Loucy (cell line): Measurements from ENCODE around the gene TTLL12.
"Not testable (repeated sequence)": the region's sequence is repeated elsewhere in the genome, so short reads cannot be mapped to it uniquely, and the experiment has no call there.

ENCODE experiments used
- H2AFZ ChIP-seq: fragments of 200-600 bp; sonication (generic); 2 replicates; pipeline ENCODE4 v1.6.0; 2016; ENCODE audit warnings: antibody characterized with exemption, mild to moderate bottlenecking, low read length, moderate library complexity
- H3F3A ChIP-seq: fragments of 200-600 bp; 2 replicates; pipeline ENCODE4 v1.6.0; 2016; ENCODE audit warnings: antibody characterized with exemption, low read depth, mild to moderate bottlenecking
- H3K27me3 ChIP-seq: fragments of 200-600 bp; sonication (generic); 2 replicates; pipeline ENCODE4 v1.6.1; 2014; ENCODE audit warnings: low read length, mild to moderate bottlenecking; ENCODE audit not compliant: insufficient read depth, poor library complexity, severe bottlenecking
- H3K36me3 ChIP-seq: fragments of 200-600 bp; sonication (generic); 2 replicates; pipeline ENCODE4 v1.6.1; 2016; ENCODE audit warnings: low read length; ENCODE audit not compliant: insufficient read depth
- H3K4me1 ChIP-seq: fragments of 200-600 bp; sonication (generic); 2 replicates; pipeline ENCODE4 v1.5.1; 2014; ENCODE audit warnings: low read length, mild to moderate bottlenecking; ENCODE audit not compliant: insufficient read depth, poor library complexity, severe bottlenecking
- H3K4me2 ChIP-seq: fragments of 200-600 bp; sonication (generic); 2 replicates; pipeline ENCODE4 v1.6.0; 2014; ENCODE audit warnings: antibody characterized with exemption, low read length, low read depth, mild to moderate bottlenecking; ENCODE audit not compliant: poor library complexity, severe bottlenecking
- H3K4me3 ChIP-seq: fragments of 200-600 bp; sonication (generic); 2 replicates; pipeline ENCODE4 v1.5.1; 2014; ENCODE audit warnings: low read length, mild to moderate bottlenecking, mixed read lengths; ENCODE audit not compliant: poor library complexity, severe bottlenecking
- H3K79me2 ChIP-seq: fragments of 200-600 bp; sonication (generic); 2 replicates; pipeline ENCODE4 v1.6.1; 2014; ENCODE audit warnings: low read length; ENCODE audit not compliant: insufficient read depth
- H3K9ac ChIP-seq: fragments of 200-600 bp; sonication (generic); 2 replicates; pipeline ENCODE4 v1.6.0; 2014; ENCODE audit warnings: mild to moderate bottlenecking, low read depth, low read length, moderate library complexity; ENCODE audit not compliant: poor library complexity, severe bottlenecking
- H3K9me2 ChIP-seq: fragments of 200-600 bp; sonication (generic); replicated peaks from 2 replicates; pipeline ENCODE4 v1.6.1; 2016; ENCODE audit warnings: low read depth, low read length, mixed read lengths
- H3K9me3 ChIP-seq: fragments of 200-600 bp; sonication (generic); 2 replicates; pipeline ENCODE4 v1.6.1; 2014; ENCODE audit warnings: mild to moderate bottlenecking, antibody characterized with exemption, low read length, low read depth; ENCODE audit not compliant: insufficient read depth
- H4K20me1 ChIP-seq: fragments of 200-600 bp; sonication (generic); 2 replicates; pipeline ENCODE4 v1.6.0; 2014; ENCODE audit warnings: antibody characterized with exemption, low read length, mild to moderate bottlenecking; ENCODE audit not compliant: insufficient read depth, poor library complexity, severe bottlenecking
- EZH2phosphoT487 ChIP-seq: fragments of 200-600 bp; IDR thresholded peaks from 2 replicates; pipeline ENCODE4 v1.6.1; 2018; ENCODE audit warnings: antibody characterized with exemption, mild to moderate bottlenecking, moderate library complexity, borderline replicate concordance
- TF ChIP-seq, protein P1 (sequence below): fragments of 200-600 bp; sonication (generic); conservative IDR thresholded peaks from 2 replicates; pipeline ENCODE4 v1.5.1; 2014; ENCODE audit warnings: mild to moderate bottlenecking, antibody characterized with exemption, low read length

TTLL12 gene

DNA sequence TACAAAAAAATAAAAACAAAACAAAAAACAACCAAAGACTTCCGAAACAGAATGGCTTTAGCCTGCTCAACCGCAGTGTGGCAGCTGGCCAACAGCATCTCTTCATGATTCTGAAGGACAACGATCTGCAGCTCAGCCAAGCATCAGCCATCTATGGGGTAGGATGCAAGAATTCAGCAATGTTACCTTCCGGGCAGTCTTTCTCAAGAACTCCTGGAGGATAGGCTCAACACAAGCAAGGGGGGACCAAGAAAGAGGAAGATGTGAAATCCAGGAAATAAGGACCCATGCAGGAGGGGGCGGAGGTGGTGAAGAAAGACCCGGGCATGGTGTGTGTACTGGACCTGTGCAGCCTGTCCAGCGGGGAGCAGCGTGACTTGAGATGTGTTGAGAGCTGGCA, 39.1 kb downstream of the TTLL12 start:
- no peak overlapping the region for H3K4me3 ChIP-seq

DNA sequence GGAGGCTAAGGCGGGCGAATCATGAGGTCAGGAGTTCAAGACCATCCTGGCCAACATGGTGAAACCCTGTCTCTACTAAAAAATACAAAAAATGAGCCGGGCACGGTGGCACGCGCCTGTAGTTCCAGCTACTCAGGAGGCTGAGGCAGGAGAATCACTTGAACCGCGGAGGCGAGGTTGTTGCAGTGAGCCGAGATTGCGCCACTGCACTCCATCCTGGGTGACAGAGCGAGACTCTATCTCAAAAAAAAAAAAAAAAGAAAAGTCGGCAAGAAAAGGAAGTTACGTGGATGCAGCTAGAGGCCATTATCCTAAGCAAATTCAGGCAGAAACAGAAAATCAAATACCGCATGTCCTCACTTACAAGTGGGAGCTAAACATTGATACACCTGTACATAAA, 40.6 kb downstream of the TTLL12 start:
- H3K9me3 ChIP-seq, H3K36me3 ChIP-seq, H3K4me3 ChIP-seq, H2AFZ ChIP-seq, H3K27me3 ChIP-seq, H3K4me2 ChIP-seq, H4K20me1 ChIP-seq, H3K9me2 ChIP-seq, H3K9ac ChIP-seq, H3F3A ChIP-seq: not testable (repeated sequence)
- H3K4me1 ChIP-seq = peaks cover 32% of the 10 kb centered on the region
- H3K79me2 ChIP-seq = peaks cover 13% of the 10 kb centered on the region

More for the DNA sequence above, 39.1 kb downstream of the TTLL12 start:
- peak overlapping the region; percentile 43 for H3K9ac ChIP-seq
- no peaks in the 10 kb centered on the region for H3K36me3 ChIP-seq
- H3K9me3 ChIP-seq = no peaks in the 10 kb centered on the region
- no peak for TF ChIP-seq EZH2phosphoT487
- TF ChIP-seq, protein P1, sequence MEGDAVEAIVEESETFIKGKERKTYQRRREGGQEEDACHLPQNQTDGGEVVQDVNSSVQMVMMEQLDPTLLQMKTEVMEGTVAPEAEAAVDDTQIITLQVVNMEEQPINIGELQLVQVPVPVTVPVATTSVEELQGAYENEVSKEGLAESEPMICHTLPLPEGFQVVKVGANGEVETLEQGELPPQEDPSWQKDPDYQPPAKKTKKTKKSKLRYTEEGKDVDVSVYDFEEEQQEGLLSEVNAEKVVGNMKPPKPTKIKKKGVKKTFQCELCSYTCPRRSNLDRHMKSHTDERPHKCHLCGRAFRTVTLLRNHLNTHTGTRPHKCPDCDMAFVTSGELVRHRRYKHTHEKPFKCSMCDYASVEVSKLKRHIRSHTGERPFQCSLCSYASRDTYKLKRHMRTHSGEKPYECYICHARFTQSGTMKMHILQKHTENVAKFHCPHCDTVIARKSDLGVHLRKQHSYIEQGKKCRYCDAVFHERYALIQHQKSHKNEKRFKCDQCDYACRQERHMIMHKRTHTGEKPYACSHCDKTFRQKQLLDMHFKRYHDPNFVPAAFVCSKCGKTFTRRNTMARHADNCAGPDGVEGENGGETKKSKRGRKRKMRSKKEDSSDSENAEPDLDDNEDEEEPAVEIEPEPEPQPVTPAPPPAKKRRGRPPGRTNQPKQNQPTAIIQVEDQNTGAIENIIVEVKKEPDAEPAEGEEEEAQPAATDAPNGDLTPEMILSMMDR = no peak
- H3F3A ChIP-seq = no peaks in the 10 kb centered on the region
- H3K79me2 ChIP-seq = peaks cover 16% of the 10 kb centered on the region
- H3K27me3 ChIP-seq = no peaks in the 10 kb centered on the region
- H3K9me2 ChIP-seq = no peaks in the 10 kb centered on the region
- H2AFZ ChIP-seq = no peak overlapping the region; the same call in 1 of the 2 replicates
- H4K20me1 ChIP-seq = no peaks in the 10 kb centered on the region
- peak overlapping the region; percentile 20 for H3K4me2 ChIP-seq
- peaks cover 33% of the 10 kb centered on the region for H3K4me1 ChIP-seq

DNA sequence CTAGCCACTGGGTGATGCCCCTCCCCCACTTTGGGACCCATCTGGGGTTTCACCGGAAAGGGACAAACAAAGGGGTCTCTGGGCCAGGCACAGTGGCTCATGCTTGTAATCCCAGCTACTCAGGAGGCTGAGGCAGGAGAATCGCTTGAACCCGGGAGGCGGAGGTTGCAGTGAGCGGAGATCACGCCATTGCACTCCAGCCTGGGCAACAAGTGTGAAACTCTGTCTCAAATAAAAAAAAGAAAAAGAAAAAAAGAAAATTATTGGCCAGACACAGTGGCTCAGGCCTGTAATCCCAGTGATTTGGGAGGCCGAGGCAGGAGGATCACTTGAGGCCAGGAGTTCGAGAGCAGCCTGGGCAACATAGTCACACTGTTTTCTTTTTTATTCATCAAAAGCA, 41.6 kb downstream of the TTLL12 start:
- H3K9me2 ChIP-seq, H3K4me2 ChIP-seq, H4K20me1 ChIP-seq, H3K36me3 ChIP-seq, H3K9me3 ChIP-seq, H3K4me3 ChIP-seq, H2AFZ ChIP-seq, H3F3A ChIP-seq, H3K27me3 ChIP-seq, H3K9ac ChIP-seq: not testable (repeated sequence)
- Histone ChIP-seq H3K4me1 (peaks cover 27% of the 10 kb centered on the region), H3K79me2 (peaks cover 21% of the 10 kb centered on the region)

DNA sequence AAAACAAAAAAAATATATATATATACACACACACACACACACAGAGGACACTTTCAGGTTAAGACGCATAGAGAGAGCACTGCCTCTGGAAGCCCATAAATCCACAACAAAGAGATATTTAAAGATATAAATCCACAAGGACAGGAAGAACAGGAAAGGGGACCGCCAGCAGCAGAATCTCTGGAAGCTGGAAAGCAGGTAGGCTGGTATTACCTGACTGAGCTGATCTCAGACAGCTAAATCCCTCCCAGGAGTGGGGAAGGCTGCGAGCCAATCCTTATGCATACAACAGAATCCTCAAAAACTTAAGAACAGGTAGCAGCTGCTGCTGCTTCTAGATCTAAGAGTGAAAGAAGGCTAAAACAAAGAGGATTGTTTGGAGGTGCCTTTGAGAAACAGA, 42.0 kb downstream of the TTLL12 start:
- no peaks in the 10 kb centered on the region for H3K27me3 ChIP-seq
- no peaks in the 10 kb centered on the region for H3K9me2 ChIP-seq
- no peaks in the 10 kb centered on the region for H4K20me1 ChIP-seq
- no peak overlapping the region for H3K4me2 ChIP-seq
- H2AFZ ChIP-seq = no peak overlapping the region
- peaks cover 21% of the 10 kb centered on the region for H3K79me2 ChIP-seq
- H3K9ac ChIP-seq = no peak overlapping the region
- H3K4me3 ChIP-seq = no peak overlapping the region
- peaks cover 27% of the 10 kb centered on the region for H3K4me1 ChIP-seq
- H3K9me3 ChIP-seq = no peaks in the 10 kb centered on the region
- no peak for TF ChIP-seq EZH2phosphoT487
- TF ChIP-seq, protein P1 = no peak
- no peaks in the 10 kb centered on the region for H3F3A ChIP-seq
- H3K36me3 ChIP-seq = no peaks in the 10 kb centered on the region
